ENCODE results near the gene DHRS7B.

DHRS7B gene

GRCh38 chr17:21174713-21175112 is 47.9 kb downstream of the DHRS7B start:
- TF ChIP-seq CTCF (conservative IDR thresholded peaks at IDR 0.05; ENCODE audit: control insufficient read depth, insufficient read depth, low read depth, low read length) = no peak
- DNase-seq (ENCODE audit: low read depth) = peak; percentile 28
- no peak overlapping the region for H3K4me3 ChIP-seq (ENCODE audit: control insufficient read depth, low read depth, low read length)

DNA sequence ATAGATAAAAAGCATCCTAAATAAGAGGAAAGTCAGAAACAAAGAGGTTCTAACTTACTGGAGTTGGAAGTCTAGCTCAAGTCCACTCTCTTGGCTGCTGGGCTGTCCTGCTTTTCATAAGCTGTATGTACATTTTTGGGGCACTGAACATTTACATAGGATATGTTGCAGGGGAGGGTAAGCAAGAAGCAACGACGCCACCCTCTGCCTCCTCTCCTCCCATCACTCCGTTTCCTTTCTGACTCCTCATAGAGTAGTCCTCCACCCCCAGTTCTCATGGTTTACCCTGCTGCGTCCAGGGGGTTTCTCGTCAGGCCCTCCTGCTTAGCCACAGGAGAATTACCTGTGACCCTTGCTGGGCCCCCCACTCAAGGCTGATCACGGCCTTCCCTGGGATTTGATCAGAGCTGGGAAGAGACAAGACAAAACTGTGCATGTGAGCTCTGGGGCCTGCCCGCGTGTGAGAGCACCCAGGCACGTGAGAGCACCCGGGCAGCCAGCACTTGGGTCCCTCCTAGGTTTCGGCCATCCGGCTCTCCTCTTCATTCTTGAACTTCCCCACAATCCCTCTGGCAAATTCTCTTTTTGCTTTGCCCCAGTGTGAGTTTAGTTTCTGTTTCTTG is 50.1 kb downstream of the DHRS7B start:
- TF ChIP-seq CTCF (conservative IDR thresholded peaks at IDR 0.05; ENCODE audit: control insufficient read depth, insufficient read depth, low read depth, low read length) = no peak
- no peak for DNase-seq (ENCODE audit: low read depth)
- no peak overlapping the region for H3K4me3 ChIP-seq (ENCODE audit: control insufficient read depth, low read depth, low read length)

GRCh38 chr17:21177401-21177800 is 50.6 kb downstream of the DHRS7B start:
- no peak overlapping the region for H3K4me3 ChIP-seq (ENCODE audit: control insufficient read depth, low read depth, low read length)
- no peak for DNase-seq (ENCODE audit: low read depth)
- no peak for TF ChIP-seq CTCF (conservative IDR thresholded peaks at IDR 0.05; ENCODE audit: control insufficient read depth, insufficient read depth, low read depth, low read length)

DNA sequence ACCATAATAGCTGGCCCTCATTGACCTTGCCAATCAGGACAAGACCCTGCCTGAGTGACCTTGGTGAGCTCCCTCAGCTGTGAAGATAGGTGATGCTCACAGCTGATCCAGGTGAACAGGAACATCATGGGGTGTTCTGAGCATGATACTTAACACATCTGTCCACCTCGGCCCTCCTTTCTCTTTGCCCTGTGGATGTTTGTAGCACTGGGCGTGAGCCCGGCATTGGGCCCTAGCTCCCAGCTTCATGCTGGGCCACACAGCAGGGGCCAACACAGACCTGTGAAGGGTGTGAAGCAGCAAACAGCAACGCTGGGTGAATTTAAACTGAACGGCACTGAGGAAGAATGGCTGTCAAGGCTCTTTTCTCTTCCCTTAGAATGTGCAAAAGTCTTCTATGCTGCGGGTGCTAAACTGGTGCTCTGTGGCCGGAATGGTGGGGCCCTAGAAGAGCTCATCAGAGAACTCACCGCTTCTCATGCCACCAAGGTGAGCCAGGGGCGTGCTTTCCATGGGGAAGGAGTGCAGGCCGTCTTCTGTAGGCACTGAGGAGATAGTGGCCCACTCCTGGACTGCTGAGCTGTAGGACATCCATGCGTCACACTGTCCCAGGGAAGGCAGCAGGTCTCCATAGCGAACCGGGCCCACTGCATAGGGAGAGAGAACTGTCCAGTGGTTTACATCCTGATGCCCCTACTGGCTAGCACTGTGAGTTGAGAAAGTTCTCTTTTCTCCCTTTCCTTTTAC is 51.3 kb downstream of the DHRS7B start:
- no peak for DNase-seq (ENCODE audit: low read depth)
- no peak overlapping the region for H3K4me3 ChIP-seq (ENCODE audit: control insufficient read depth, low read depth, low read length)
- no peak for TF ChIP-seq CTCF (conservative IDR thresholded peaks at IDR 0.05; ENCODE audit: control insufficient read depth, insufficient read depth, low read depth, low read length)

GRCh38 chr17:21183468-21183867 is 56.7 kb downstream of the DHRS7B start:
- DNase-seq (ENCODE audit: low read depth) = no peak
- H3K4me3 ChIP-seq (ENCODE audit: control insufficient read depth, low read depth, low read length) = no peak overlapping the region
- no peak for TF ChIP-seq CTCF (conservative IDR thresholded peaks at IDR 0.05; ENCODE audit: control insufficient read depth, insufficient read depth, low read depth, low read length)

DNA sequence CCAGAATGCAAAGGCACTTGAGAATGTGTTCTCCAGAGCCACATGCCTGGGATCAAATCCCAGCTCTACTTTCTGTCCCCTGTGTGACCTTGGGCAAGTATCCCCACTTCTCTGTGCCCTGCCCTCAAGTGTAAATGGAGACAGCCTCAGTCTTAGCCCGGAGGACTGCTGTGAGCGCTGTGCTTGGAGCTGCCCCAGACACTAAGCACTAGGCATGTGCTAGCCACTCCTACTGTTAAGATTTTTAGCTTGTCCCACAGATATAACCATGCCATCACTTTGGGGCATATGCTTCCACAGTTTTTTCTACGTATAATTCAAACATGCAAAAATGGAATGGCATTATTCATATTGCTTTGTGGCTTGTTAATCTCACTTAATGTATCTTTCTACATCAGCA is 57.8 kb downstream of the DHRS7B start:
- no peak for DNase-seq (ENCODE audit: low read depth)
- no peak for TF ChIP-seq CTCF (conservative IDR thresholded peaks at IDR 0.05; ENCODE audit: control insufficient read depth, insufficient read depth, low read depth, low read length)

More for the DNA sequence above, 57.8 kb downstream of the DHRS7B start:
- no peak overlapping the region for H3K4me3 ChIP-seq (ENCODE audit: control insufficient read depth, low read depth, low read length)
